HCT116 (cell line): ENCODE data around the gene ERMP1.

ENCODE experiments used
- EZH2phosphoT487 ChIP-seq: fragments of 200-600 bp; IDR thresholded peaks from 2 replicates; pipeline ENCODE4 v1.6.1; 2018; ENCODE audit warnings: antibody characterized with exemption, borderline replicate concordance
- JUND ChIP-seq: IDR thresholded peaks from 2 replicates; pipeline ENCODE4 v1.6.1; 2012
- POLR2A ChIP-seq: IDR thresholded peaks from 2 replicates; pipeline ENCODE4 v1.7.0; 2011; ENCODE audit warnings: borderline replicate concordance; ENCODE audit not compliant: insufficient read depth, insufficient read length; ENCODE audit errors: extremely low read depth
- POLR2AphosphoS5 ChIP-seq: IDR thresholded peaks from 2 replicates; pipeline ENCODE4 v1.6.1; 2011; ENCODE audit warnings: mild to moderate bottlenecking, low read depth, low read length, moderate library complexity
- SIN3A ChIP-seq: IDR thresholded peaks from 2 replicates; pipeline ENCODE4 v1.6.1; 2012; ENCODE audit warnings: low read depth
- SP1 ChIP-seq: IDR thresholded peaks from 2 replicates; pipeline ENCODE4 v1.6.1; 2012; ENCODE audit warnings: low read depth
- TCF7L2 ChIP-seq: IDR thresholded peaks from 2 replicates; pipeline ENCODE4 v1.7.0; 2011; ENCODE audit warnings: borderline replicate concordance, inconsistent platforms; ENCODE audit not compliant: insufficient read depth, insufficient read length; ENCODE audit errors: extremely low read depth
- ZNF274 ChIP-seq: fragments of 200-500 bp; sonication (Bioruptor generic); IDR thresholded peaks from 2 replicates; pipeline ENCODE4 v1.6.1; 2014; ENCODE audit warnings: mild to moderate bottlenecking, low read depth, low read length, inconsistent platforms
- TF ChIP-seq, protein P1 (sequence below), 3 experiments: fragments of 200-600 bp in 1 of 3; sonication (generic) in 1 of 3; IDR thresholded peaks in 2 of 3; conservative IDR thresholded peaks in 1 of 3; 2 replicates each; pipeline ENCODE4 v1.5.1; 2012 to 2017; ENCODE audit warnings: low read depth in 2 of 3, low read length in 2 of 3, antibody characterized with exemption in 1 of 3, borderline replicate concordance in 1 of 3, control low read depth in 1 of 3, mild to moderate bottlenecking in 1 of 3, mixed read lengths in 1 of 3, mixed run types in 1 of 3, moderate library complexity in 1 of 3; ENCODE audit not compliant: insufficient read depth in 1 of 3

DNA sequence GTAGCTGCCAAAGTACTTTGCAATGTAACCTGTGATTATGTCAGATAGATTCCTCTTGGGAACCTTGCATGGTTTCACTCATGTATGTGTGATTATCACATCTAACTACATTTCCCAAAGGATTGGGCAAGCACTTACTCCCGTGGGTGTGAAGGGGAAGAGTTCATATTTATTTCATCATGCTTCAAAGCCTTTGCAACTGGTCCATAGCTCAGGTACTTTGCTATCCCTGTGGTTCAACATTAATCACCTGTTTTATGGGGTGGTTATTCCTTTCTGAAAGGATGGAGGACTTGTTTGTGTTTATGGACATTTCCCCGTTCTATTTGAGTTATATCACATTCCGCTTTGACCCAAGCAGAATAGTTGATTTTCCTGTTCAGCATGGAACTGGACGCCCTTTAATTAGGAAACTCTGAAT, 13.6 kb upstream of the ERMP1 start:
- TF ChIP-seq, protein P1, sequence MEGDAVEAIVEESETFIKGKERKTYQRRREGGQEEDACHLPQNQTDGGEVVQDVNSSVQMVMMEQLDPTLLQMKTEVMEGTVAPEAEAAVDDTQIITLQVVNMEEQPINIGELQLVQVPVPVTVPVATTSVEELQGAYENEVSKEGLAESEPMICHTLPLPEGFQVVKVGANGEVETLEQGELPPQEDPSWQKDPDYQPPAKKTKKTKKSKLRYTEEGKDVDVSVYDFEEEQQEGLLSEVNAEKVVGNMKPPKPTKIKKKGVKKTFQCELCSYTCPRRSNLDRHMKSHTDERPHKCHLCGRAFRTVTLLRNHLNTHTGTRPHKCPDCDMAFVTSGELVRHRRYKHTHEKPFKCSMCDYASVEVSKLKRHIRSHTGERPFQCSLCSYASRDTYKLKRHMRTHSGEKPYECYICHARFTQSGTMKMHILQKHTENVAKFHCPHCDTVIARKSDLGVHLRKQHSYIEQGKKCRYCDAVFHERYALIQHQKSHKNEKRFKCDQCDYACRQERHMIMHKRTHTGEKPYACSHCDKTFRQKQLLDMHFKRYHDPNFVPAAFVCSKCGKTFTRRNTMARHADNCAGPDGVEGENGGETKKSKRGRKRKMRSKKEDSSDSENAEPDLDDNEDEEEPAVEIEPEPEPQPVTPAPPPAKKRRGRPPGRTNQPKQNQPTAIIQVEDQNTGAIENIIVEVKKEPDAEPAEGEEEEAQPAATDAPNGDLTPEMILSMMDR (IDR thresholded peaks at IDR 0.05 in 2 of 3, conservative IDR thresholded peaks at IDR 0.05 in 1 of 3; ENCODE audit: borderline replicate concordance in 1 of 3, insufficient read depth in 1 of 3, low read depth in 2 of 3, low read length in 2 of 3): no peak
- no peak for TF ChIP-seq SIN3A
- TF ChIP-seq POLR2A: no peak
- TF ChIP-seq POLR2AphosphoS5: no peak
- no peak for TF ChIP-seq JUND
- TF ChIP-seq TCF7L2: no peak
- TF ChIP-seq EZH2phosphoT487: no peak
- TF ChIP-seq ZNF274: no peak
- TF ChIP-seq SP1: peak; percentile 22; the same call in 1 of the 2 replicates
